ENCODE data around the gene ATP1A4.

DNA sequence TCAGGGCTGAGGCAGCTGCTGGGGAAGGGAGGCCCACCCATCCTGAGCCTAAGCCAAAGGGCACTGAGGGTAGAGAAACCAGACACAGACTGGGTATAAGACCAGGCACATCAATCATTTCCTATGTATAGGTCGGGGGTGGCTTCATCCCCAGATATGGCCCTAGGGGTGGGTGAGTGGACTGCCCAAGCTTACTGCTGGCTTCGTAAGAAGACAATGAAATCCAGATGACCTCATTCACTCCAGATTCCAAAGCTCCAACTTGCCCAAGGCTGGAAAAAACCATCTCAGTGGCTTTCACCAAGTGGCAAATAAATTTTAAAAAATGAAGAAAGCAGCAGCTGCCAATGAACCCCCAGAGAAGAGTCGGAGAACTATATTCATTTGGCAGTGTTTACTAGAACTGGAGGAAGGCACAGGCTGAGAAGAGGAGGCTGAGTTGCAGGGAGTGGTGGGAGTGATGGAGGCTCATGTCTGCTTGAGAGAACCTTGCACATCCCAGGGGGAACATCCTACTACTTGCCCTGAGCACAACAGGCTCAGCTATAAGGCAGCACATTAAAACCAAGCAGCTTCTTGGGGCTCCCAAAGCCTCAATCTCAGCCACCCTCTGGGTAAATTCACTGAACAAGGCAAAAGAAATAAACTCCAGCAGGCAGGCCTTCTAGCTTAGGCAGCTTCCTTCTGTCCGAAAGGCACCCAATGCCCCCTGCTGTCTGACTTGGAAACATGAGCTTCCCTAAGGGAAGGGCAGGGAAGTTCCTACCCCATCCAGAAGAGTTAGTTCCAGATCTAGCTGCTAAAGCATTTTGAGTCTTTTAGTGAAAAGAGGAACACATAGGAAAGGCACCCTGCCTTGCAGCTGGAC is 67.9 kb downstream of the ATP1A4 start:
- TF ChIP-seq, protein P1, sequence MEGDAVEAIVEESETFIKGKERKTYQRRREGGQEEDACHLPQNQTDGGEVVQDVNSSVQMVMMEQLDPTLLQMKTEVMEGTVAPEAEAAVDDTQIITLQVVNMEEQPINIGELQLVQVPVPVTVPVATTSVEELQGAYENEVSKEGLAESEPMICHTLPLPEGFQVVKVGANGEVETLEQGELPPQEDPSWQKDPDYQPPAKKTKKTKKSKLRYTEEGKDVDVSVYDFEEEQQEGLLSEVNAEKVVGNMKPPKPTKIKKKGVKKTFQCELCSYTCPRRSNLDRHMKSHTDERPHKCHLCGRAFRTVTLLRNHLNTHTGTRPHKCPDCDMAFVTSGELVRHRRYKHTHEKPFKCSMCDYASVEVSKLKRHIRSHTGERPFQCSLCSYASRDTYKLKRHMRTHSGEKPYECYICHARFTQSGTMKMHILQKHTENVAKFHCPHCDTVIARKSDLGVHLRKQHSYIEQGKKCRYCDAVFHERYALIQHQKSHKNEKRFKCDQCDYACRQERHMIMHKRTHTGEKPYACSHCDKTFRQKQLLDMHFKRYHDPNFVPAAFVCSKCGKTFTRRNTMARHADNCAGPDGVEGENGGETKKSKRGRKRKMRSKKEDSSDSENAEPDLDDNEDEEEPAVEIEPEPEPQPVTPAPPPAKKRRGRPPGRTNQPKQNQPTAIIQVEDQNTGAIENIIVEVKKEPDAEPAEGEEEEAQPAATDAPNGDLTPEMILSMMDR (IDR thresholded peaks at IDR 0.05), result peak; percentile 58 to 82 (median 77)
- TF ChIP-seq POLR2AphosphoS5 (IDR thresholded peaks at IDR 0.05) (no peak), POLR2A (IDR thresholded peaks at IDR 0.05) (no peak)

All from gastroesophageal sphincter (tissue), 3 donors.